Osteoblast (primary cell): ENCODE data around the gene ITPRIPL1. TPM values are rescaled to one million over a fixed set of nuclear protein-coding genes. Genes with fewer than 3 reads are reported as not detected.
"Not testable (repeated sequence)": the region's sequence is repeated elsewhere in the genome, so short reads cannot be mapped to it uniquely, and the experiment has no call there.

Source experiments
- DNase-seq: peaks from one replicate; pipeline ENCODE4 v3.0.0; 2011; ENCODE audit warnings: low spot score, mixed read lengths; ENCODE audit not compliant: insufficient read length; ENCODE audit errors: missing footprints
- H2AFZ ChIP-seq: 2 replicates; pipeline ENCODE4 v1.6.0; 2011; ENCODE audit warnings: mild to moderate bottlenecking, low read length
- H3K27ac ChIP-seq: 2 replicates; pipeline ENCODE4 v1.5.1; 2011; ENCODE audit warnings: mild to moderate bottlenecking, low read depth, low read length, moderate library complexity
- H3K27me3 ChIP-seq: 2 replicates; pipeline ENCODE4 v1.6.0; 2012; ENCODE audit warnings: mild to moderate bottlenecking, control low read depth, inconsistent platforms, low read length, moderate library complexity; ENCODE audit not compliant: insufficient read depth
- H3K36me3 ChIP-seq: 2 replicates; pipeline ENCODE4 v1.5.1; 2011; ENCODE audit warnings: mild to moderate bottlenecking, low read length, control low read depth, moderate library complexity; ENCODE audit not compliant: insufficient read depth
- H3K4me1 ChIP-seq: 2 replicates; pipeline ENCODE4 v1.5.1; 2011; ENCODE audit warnings: mild to moderate bottlenecking, low read length, control low read depth, moderate library complexity; ENCODE audit not compliant: insufficient read depth
- H3K4me2 ChIP-seq: 2 replicates; pipeline ENCODE4 v1.6.0; 2011; ENCODE audit warnings: mild to moderate bottlenecking, low read length; ENCODE audit not compliant: insufficient read depth
- H3K4me3 ChIP-seq: fragments of 200-600 bp; sonication (generic); 3 replicates; pipeline ENCODE4 v1.5.1; 2012; ENCODE audit warnings: mild to moderate bottlenecking, low read length, inconsistent platforms; ENCODE audit not compliant: insufficient read depth
- H3K79me2 ChIP-seq: 2 replicates; pipeline ENCODE4 v1.6.0; 2012; ENCODE audit warnings: mild to moderate bottlenecking, low read length, control low read depth, inconsistent platforms; ENCODE audit not compliant: insufficient read depth
- H3K9me3 ChIP-seq: 2 replicates; pipeline ENCODE4 v1.5.1; 2011; ENCODE audit warnings: low read depth, low read length, control low read depth
- H4K20me1 ChIP-seq: 2 replicates; pipeline ENCODE4 v1.6.0; 2012; ENCODE audit warnings: mild to moderate bottlenecking, low read length, control low read depth; ENCODE audit not compliant: insufficient read depth
- CTCF ChIP-seq: IDR thresholded peaks from 2 replicates; pipeline ENCODE4 v1.5.1; 2011; ENCODE audit warnings: mild to moderate bottlenecking, low read depth, low read length, moderate library complexity; ENCODE audit errors: extremely low read depth
- total RNA-seq: library from RNA; depleted of rRNA; stranded (reverse); fragments of >200 nt; gene quantifications from 2 replicates; pipeline ENCODE4 v1.2.3, GENCODE V29; 2012

ITPRIPL1 gene
- total RNA-seq, 1 donor = 1.4 TPM

GRCh38 chr2:96291751-96292150, 33.4 kb upstream of the ITPRIPL1 start:
- H3K9me3 ChIP-seq = no peaks in the 10 kb centered on the region
- H3K4me2 ChIP-seq = no peak overlapping the region
- no peaks in the 10 kb centered on the region for H3K27me3 ChIP-seq
- no peaks in the 10 kb centered on the region for H3K4me1 ChIP-seq
- H3K79me2 ChIP-seq = no peaks in the 10 kb centered on the region
- no peaks in the 10 kb centered on the region for H4K20me1 ChIP-seq
- no peak for TF ChIP-seq CTCF
- no peak for DNase-seq
- peaks cover 96% of the 10 kb centered on the region for H3K36me3 ChIP-seq
- no peak overlapping the region for H2AFZ ChIP-seq
- no peak overlapping the region for H3K27ac ChIP-seq
- H3K4me3 ChIP-seq = no peak overlapping the region

- not testable (repeated sequence) for H3K4me1 ChIP-seq, H3K79me2 ChIP-seq, H3K27ac ChIP-seq, H4K20me1 ChIP-seq, H3K4me3 ChIP-seq, H3K27me3 ChIP-seq, H3K9me3 ChIP-seq, DNase-seq, H3K4me2 ChIP-seq, H2AFZ ChIP-seq
- H3K36me3 ChIP-seq = peaks cover 96% of the 10 kb centered on the region
These were observed 30.8 kb upstream of the ITPRIPL1 start for GRCh38 chr2:96294271-96294670.

- Histone ChIP-seq H3K4me1 (no peaks in the 10 kb centered on the region), H3K36me3 (peaks cover 93% of the 10 kb centered on the region), H3K9me3 (no peaks in the 10 kb centered on the region), H3K4me3 (no peak overlapping the region), H2AFZ (no peak overlapping the region), H3K4me2 (no peak overlapping the region), H3K79me2 (peaks cover 11% of the 10 kb centered on the region), H3K27me3 (no peaks in the 10 kb centered on the region), H4K20me1 (no peaks in the 10 kb centered on the region), H3K27ac (no peak overlapping the region)
- TF ChIP-seq CTCF = no peak
- DNase-seq = no peak
These were observed 28.2 kb upstream of the ITPRIPL1 start for GRCh38 chr2:96296925-96297324.

- Histone ChIP-seq H2AFZ (no peak overlapping the region), H3K79me2 (peaks cover 44% of the 10 kb centered on the region), H4K20me1 (peaks cover 6% of the 10 kb centered on the region), H3K27ac (no peak overlapping the region), H3K27me3 (no peaks in the 10 kb centered on the region), H3K4me1 (peaks cover 14% of the 10 kb centered on the region), H3K9me3 (no peaks in the 10 kb centered on the region), H3K36me3 (peaks cover 63% of the 10 kb centered on the region), H3K4me2 (no peak overlapping the region), H3K4me3 (no peak overlapping the region)
- no peak for DNase-seq
- no peak for TF ChIP-seq CTCF
These were observed 23.3 kb upstream of the ITPRIPL1 start for GRCh38 chr2:96301865-96302264.
